OCI-M2 (cell line): ENCODE results near the gene DDHD1.
"Not testable (repeated sequence)": the region's sequence is repeated elsewhere in the genome, so short reads cannot be mapped to it uniquely, and the experiment has no call there.

ENCODE experiments used
- DNase-seq: peaks from one replicate; lab custom pipeline; 2025; ENCODE audit not compliant: unreplicated experiment; lab: John Stamatoyannopoulos, UW

DDHD1 gene

GRCh38 chr14:53152184-53152886 is 788 bp downstream of the DDHD1 start:
- no peak for DNase-seq

DNA sequence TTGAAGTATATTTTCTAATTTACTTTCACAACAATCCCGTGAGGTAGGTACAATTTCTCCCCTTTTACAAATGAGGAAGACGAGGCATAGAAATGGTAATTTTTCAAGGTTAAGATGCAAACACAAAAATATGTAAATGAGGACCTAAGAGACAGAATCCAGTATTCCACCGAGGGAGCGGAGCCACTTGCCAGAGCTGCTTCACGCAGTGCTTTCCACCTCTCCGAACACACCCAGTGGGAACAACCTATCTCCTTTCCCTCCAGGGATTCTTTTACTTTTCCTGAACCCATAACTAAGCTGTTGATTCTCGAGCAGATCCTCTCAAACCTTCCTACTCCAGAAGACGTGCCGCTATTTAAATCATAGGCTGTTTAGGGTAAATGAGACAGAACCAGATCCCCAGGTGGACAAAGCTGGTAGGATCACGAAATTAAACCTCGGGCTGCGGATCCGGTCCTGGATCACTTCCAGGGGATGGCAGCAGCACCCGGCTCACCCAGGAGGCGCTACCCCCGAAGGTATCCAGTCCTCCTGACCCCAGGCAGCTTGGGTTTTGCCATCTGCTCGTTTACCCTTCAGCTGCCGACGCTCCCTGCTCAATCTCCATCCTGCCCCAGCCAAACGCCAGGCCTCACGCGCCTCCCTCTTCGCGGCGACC is 1.5 kb downstream of the DDHD1 start:
- DNase-seq: no peak

GRCh38 chr14:53149668-53150316 is 3.3 kb downstream of the DDHD1 start:
- no peak for DNase-seq

DNA sequence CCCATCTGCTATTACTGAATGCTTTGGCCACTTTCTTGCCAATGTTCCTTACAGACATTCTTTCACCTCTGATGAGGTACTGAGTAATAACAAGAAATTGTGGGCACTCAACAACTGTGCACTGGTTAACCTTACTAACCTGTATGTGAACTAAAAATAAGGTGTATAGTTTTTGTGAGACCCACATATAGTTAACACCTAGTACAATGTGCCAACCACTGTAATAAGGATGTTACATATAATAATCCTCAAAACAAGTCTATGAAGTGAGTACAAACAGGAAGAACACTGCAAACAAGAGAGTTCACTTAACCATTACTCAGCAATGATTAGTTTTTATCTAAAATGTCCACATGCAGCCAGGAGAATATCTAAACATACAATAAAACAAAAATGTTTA is 4.5 kb downstream of the DDHD1 start:
- no peak for DNase-seq

- DNase-seq: no peak
Measured at GRCh38 chr14:53147893-53148292, 5.2 kb downstream of the DDHD1 start.

DNA sequence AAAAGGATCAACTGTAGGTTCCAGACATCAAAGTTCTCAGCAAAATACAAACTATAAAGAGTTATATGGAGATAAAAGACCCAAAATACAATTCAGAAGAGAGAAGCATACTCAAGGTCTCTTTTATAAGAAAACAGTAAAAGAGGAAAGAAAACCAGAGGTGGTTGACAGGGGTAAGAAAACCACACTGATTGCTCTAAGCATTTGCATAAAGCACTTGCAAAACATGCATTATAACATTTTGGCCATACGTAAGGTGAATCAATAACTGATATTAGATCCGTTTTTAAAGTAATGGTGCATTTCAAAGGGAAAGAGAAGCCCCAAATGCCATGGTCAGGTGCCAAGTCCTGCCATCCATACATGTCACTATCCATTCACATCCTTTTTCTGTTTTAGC is 5.9 kb downstream of the DDHD1 start:
- DNase-seq: no peak

- DNase-seq: no peak
Measured at GRCh38 chr14:53146739-53147138, 6.4 kb downstream of the DDHD1 start.

DNA sequence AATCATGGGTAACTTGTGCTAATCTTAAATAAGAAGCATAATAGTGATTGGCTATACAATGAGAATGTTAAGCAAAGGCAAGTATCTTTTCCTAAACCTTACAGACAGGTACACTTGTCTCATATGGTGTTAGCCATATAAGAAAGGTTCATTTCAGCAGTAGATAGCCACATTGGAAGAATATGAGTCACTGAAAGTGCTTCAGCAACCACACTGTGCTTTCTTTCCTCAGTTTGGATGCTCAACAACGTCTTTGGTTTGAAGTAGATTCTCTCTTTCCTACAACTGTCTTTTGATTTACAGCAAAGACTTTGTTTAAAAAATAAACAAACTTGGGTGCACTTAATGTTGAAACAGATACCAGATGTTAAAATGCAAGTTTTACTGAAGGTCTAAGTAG is 8.9 kb downstream of the DDHD1 start:
- no peak for DNase-seq

DNA sequence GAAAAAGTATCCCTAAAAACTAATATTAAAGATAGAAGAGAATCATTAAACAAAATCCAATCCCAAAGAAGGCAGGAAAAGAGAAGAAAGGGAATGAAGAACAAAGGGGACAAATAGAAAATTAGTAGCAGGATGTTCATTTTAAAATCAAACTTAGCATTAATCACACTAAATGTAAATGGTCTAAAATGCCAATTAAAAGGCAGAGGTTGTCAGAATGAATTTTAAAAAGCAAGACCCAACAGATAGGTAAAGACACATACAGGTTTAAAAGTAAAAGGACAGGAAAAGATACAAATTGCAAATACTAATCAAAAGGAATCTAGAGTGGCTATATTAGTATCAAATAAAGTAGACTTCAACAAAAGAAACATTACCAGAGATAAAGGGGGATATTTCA is 12.5 kb downstream of the DDHD1 start:
- DNase-seq: no peak

GRCh38 chr14:53137568-53138203 is 15.4 kb downstream of the DDHD1 start:
- no peak for DNase-seq

DNA sequence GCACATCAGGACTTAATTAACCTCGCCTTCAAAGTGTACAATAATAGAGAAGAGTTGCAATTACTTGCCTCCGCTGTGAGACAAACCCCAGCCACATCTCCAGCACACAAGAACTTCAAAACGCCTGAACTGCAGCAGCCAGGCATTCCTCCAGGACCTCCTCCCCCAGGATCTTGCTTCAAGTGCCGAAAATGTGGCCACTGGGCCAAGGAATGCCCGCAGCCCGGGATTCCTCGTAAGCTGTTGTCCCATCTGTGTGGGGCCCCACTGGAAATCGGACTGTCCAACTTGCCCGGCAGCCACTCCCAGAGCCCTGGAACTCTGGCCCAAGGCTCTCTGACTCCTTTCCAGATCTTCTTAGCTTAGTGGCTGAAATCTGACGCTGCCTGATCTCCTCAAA is 22.6 kb downstream of the DDHD1 start:
- not testable (repeated sequence) for DNase-seq

DNA sequence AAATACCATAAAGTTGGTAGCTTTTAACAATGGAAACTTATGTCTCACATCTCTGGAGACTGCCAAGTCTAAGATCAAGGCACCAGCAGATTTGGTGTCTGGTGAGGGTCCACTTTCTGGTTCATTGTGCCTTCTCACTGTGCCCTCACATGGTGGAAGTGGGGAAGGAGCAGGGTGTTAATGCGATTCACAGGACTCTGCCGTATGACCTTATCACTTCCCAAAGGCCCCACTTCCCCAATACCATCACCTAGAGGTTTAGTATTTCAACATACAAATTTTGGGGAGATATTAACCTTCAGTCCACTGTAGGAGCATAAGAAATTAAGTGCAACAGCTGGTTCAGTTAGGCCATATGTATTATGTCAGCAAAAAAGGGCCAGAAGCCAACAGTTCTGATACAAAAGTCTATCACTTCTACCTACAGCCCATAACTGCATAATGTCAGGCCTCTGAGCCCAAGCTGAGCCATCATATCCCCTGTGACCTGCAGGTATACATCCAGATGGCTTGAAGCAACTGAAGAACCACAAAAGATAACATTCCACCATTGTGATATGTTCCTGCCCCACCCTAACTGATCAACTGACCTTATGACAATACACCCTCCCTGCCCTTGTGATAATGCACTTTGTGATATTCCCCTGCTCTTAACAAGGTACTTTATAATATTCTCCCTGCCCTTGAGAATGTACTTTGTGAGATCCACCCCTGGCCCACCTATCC is 24.7 kb downstream of the DDHD1 start:
- no peak for DNase-seq

DNA sequence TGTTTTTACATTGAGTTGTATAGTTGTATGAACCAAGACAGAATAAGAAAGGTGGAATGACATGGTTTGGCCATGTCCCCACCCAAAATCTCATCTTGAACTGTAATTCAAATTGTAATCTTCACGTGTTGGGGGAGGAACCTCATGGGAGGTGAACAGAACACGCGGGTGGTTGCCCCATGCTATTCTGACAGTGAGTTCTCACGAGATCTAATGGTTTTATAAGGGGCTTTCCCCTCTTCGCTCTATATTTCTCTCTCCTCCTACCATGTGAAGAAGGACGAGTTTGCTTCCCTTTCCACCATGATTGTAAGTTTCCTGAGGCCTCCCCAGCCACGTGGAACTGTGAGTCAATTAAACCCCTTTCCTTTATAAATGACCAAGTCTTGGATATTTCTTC is 25.3 kb downstream of the DDHD1 start:
- DNase-seq: no peak

- no peak for DNase-seq
Measured at GRCh38 chr14:53127151-53127550, 26.0 kb downstream of the DDHD1 start.

GRCh38 chr14:53126731-53127130 is 26.4 kb downstream of the DDHD1 start:
- DNase-seq: no peak

GRCh38 chr14:53124786-53125185 is 28.3 kb downstream of the DDHD1 start:
- DNase-seq: no peak

DNA sequence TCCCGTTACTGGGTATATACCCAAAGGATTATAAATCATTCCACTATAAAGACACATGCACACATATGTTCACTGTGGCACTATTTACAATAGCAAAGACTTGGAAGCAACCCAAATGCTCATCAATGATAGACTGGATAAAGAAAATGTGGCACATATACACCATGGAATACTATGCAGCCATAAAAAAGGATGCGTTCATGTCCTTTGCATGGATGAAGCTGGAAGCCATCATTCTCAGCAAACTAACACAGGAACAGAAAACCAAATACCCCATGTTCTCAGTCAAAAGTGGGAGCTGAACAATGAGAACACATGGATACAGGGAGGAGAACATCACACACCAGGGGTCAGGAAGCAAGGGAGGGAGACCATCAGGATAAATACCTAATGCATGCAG is 31.7 kb downstream of the DDHD1 start:
- not testable (repeated sequence) for DNase-seq

DNA sequence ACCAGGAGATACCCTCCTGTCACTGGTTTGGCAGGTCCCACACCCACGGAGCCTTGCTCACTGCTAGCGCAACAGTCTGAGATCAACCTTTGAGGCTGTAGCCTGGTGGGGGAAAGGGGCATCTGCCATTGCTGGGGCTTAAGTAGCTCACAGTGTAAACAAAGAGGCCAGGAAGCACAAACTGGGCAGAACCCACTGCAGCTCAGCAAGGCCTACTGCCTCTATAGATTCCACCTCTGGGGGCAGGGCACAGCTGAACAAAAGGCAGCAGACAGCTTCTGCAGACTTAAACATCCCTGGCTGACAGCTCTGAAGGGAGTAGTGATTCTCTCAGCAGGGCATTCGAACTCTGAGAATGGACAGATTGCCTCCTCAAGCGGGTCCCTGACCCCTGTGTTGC is 35.6 kb downstream of the DDHD1 start:
- not testable (repeated sequence) for DNase-seq

DNA sequence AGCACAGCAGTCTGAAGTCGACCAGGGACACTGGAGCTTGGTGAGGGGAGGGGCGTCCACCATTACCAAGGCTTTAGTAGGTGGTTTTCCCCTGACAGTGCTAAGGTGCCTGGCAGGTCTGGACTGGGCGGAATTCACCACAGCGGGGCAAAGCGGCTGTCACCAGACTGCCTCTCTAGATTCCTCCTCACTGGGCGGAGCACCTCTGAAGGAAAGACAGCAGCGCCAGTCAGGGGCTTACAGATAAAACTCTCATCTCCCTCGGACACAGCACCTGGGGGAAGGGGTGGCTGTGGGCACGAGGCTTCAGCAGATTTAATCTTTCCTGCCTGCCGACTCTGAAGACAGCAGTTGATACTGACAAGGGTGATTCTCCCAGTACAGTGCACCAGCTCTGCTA is 39.1 kb downstream of the DDHD1 start:
- DNase-seq: no peak

GRCh38 chr14:53110096-53110495 is 43.0 kb downstream of the DDHD1 start:
- no peak for DNase-seq
